ENCODE measurements around the gene IMPDH1. TPM values are rescaled to one million over a fixed set of nuclear protein-coding genes. Genes with fewer than 3 reads are reported as not detected.
A peak's percentile ranks its signal among the peaks of the same experiment; 100 is the strongest.

Gene IMPDH1
- total RNA-seq, 1 experiment from 2014 or later = 53.7 TPM

DNA sequence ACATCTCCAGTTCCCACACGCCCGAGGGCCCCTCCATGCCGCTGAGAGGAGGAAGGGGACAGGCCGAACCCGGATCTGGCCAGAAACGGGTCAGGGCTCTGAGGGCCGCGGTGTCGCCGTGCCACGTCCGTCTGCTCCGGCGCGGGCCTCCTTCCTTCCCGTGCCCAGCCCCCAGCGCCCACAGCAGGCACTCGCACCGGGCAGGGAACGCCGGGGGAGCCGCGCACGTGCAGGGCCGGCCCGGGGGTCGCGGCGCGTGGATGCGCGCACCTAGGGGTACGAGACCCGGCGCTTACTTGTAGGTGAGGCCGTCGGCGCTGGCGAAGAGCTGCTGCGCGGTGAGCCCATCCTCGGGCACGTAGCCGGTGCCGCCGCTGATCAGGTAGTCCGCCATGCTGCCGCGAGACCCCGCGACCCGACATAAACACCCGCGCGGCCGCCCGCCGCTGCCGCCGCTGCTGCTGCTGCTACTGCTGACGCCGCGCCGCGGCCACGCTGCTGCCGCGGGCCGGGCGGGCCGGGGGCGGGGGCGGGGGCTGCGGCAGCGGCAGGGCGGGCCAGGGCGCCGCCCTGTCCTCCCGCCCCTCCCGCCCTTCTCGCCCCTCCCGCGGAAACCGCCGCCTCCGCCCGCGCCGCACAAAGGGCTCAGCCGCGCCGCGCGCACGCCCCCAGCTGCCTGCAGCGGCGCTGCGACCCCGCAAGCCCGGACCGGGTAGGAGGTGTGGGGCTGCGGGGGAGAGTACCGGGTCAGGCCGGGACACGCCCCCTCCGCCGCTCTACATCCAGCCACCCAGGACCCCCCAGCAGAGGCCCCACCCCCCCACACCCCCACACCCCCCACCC lies 4.1 kb downstream of the IMPDH1 start:
- no peak for DNase-seq (ENCODE audit: low read depth)

DNA sequence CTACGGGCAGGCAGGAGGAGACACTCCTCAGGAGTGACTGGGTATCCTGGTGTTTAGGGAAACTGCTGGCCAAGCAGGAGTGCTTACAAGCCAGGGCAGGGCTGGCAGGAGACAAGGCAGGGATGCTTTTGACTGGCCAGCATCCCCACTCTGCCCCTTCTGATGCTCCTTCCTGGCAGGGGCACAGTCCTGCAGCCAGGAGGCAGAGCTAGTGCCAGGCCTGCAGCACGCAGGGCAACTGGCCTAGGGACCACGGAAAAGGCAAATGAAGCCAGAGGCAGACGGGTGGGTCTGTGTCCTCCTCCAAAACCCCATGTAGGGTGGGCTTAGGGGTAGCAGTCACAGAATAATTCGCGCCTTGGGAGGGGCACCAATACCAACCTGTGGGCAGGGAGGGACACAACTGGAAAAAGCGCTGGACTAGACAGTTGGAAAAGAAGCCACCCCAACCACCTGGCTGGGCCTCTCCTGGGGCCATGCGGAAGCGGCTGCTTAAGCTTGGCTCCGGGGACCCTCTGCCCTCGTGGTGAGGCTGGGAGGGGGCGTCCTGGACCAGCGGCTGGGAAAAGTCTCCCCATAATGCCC lies 4.8 kb downstream of the IMPDH1 start:
- DNase-seq (ENCODE audit: low read depth) = no peak

DNA sequence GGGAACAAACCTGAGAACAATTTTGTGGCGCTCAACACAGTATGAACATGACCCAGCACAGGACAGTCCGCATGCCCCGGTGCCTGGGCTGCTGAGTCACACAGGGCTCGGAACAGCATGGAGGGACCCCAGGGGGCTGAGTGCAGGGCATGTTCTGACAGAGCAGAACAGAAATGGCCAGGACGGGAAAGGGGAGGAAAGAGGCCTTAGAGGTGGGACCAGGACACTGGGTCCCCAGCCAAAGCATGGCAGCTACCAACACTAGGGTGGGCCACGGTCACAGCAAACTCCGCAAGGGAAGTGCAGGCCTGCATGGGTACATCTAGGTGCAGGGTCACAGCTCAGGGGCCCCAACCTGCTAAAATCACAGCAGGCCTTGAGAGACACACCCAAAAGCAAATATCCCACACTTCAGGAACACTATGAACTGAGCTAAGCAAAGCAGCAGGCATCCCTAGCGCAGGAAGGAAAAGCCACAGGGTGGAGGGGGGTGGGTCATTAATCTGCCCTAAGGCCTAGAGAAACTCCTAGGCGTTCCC lies 5.6 kb downstream of the IMPDH1 start:
- no peak for DNase-seq (ENCODE audit: low read depth)

DNA sequence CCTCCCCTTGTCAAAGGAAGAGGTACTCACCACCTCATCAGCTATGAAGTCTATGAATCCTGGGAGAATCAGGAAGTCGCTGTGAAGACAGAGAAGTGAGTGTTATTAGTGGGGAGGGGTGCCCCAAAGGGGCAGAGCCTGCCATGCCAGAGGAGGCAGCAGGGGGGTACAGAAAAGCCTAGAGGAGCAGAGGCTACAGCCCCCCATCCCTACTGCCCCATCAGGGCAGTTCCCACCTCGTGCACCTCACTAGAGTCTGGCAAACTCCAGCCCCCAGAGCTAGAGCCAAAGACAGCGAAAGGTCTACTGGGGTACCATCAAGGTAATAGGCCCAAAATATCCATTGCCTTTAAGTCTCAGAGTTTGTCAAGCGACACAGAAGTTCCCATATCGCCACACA lies 6.1 kb downstream of the IMPDH1 start:
- DNase-seq (ENCODE audit: low read depth) = no peak

DNA sequence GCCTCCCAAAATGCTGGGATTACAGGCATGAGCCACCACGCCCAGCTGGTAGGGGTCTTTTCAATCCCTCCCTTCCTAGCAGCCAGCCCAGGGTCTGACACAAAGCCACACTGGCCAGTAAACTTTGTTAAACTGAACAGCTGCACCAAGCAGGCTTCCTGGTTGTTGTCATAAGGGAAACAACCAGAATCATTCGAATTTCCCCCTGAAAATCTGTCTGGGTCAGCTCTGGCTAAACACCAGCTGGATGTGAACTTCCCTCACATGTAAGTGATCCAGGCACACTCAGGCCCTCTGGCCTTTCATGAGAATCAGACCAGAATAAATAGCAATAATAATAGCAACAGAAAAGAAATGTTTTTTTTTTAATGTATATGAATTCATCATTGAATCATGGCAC lies 7.4 kb downstream of the IMPDH1 start:
- DNase-seq (ENCODE audit: low read depth) = peak; percentile 50

DNA sequence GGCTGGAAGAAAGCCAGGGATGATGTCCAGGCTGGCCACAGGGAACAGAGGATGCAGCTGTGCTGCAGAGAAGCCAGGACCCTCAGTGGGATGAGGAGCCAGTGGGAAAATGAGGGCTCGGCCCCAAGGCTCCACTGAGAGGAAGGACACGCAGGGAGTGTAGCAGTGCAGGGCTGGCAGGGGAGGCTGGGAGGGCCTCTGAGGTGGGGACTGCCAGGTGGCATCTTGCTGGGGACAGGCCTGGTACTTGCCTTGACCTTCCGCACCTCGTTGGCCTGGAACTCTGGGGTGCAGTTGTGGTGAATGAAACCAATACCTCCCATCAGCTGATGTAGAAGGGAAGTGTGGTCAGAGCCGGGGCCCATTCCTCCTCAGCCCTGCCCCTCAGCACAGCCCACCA lies 9.2 kb downstream of the IMPDH1 start:
- no peak for DNase-seq (ENCODE audit: low read depth)

DNA sequence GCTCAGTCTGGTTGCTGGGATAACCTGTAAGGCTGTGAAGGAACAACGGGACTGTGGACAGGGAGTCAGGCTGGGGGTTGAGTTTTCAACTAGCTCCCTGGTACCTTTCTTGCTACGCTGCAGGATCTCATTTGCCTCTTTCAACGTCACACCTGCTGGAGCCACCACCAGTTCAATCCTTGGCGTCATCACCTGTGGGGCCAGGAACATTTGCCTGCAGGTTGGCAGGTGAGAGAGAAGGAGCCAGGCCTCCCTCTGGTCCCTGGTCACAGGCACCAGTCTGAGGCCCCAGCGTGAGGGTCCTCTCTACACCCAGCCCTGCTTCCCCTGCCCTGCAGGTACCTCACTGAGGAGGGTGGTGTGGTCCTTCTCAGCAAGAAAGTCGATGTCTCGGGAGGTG lies 9.8 kb downstream of the IMPDH1 start:
- DNase-seq (ENCODE audit: low read depth) = no peak

DNA sequence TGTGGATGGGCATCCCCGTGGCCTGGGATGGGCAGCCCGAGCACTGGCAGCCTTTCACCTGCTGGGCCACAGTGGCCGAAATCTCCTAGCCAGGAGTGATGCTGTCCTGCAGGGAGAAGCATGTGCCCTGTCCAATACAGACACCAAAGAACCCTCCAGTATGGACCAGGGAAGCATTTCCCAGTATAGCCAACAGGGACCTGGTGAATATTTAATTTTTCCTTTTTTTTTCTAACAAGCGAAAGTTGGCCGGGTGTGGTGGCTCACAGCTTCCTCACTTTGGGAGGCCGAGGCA lies 11.0 kb downstream of the IMPDH1 start:
- DNase-seq (ENCODE audit: low read depth) = no peak

DNA sequence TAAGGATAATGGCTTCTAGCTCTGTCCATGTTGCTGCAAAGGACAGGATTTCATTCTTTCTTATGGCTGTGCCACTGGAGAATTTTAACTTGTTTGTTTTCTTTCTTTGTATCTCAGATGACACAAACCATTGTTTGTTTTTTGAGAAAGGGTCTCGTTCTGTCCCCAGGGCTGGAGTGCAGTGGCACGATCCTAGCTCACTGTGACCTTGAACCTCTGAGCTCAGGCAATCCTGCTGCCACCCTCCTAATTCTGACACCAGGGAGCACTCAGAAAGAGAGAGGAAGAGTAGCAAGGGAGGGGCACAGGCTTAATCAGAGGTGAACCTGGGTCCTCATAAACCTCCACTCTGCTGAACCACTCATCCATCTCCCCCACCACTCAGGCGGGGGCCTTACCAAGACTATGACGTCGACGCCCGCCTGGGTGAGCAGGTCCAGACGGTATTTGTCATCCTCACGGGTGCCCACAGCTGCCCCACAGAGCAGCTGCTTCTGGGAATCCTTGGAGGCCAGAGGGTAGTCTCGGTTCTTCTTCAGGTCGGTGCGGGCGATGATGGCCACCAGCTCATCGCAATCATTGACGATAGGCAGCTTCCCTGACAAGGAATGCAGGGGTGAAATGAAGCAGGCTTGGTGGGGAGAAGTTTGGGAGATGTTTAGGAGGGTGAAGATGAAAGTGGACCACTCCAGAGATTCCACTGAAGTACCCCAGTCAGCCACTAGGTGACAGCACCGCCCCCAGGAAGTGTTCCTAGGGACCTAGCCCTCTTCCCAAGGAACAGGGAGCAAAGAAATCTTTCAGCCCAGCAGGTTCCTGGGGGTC lies 11.6 kb downstream of the IMPDH1 start:
- peak; percentile 48 for DNase-seq (ENCODE audit: low read depth)

DNA sequence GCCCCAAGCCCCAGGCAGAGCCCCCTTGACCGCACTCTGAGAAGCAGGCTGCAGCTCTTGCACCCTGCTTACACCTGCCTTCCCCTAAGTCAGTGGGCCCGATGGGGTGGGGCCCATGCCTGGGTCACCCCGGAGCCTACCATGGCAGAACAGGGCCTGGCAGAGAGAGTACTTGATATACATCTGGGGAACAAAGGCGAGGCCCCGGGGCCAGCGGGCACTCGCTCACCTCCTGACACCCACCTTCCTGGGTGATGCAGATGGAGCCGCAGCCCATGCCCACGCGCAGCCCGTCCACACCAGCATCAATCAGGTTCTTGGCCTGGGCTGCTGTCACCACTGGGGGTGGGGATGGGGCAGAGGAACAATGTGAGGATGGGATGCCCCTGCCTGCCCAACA lies 13.4 kb downstream of the IMPDH1 start:
- no peak for DNase-seq (ENCODE audit: low read depth)

DNA sequence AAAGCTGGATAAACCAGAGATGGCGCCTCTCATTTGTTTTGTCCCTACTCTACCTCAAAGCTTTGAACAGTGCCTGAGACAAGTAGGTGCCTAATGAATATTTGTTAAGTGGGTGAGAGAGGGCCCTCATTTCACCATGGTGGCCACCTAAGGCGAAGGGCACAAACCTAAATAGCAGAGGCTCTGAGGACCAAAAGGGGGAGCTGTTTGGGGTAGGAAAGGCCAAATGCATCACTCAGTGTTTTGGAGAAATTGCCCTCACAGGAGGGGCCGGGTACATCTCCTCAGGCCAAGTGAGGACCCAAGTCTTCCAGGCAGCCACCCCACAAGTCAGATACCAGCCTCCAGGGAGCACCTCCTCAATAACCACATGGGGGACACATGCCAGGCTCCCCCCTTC lies 14.0 kb downstream of the IMPDH1 start:
- DNase-seq (ENCODE audit: low read depth) = no peak

DNA sequence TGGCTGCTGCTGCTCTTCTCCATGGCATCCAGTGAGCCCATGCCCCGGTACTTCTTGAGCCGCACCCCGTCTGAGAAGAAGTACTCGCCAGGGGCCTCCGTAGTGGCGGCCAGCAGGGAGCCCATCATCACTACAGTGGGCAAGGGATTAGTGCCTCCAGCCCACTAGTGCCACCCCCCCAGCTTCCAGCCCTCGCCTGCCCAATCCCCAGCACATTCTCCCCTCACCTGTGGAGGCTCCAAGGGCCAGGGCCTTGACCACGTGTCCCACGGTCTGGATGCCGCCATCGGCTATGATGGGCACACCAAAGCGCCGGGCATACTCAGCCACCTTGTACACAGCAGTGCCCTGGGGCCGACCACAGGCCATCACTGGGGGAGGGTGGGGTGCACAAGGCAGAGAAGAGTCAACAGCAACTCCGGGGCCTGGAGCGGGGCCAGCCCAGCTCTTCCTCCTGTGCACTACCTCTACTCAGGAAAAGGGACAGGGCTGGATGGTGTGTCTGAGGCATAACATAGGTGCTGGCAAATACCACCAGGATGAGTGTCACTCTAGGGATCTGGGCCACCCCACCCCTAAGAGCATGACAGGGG lies 14.8 kb downstream of the IMPDH1 start:
- no peak for DNase-seq (ENCODE audit: low read depth)

DNA sequence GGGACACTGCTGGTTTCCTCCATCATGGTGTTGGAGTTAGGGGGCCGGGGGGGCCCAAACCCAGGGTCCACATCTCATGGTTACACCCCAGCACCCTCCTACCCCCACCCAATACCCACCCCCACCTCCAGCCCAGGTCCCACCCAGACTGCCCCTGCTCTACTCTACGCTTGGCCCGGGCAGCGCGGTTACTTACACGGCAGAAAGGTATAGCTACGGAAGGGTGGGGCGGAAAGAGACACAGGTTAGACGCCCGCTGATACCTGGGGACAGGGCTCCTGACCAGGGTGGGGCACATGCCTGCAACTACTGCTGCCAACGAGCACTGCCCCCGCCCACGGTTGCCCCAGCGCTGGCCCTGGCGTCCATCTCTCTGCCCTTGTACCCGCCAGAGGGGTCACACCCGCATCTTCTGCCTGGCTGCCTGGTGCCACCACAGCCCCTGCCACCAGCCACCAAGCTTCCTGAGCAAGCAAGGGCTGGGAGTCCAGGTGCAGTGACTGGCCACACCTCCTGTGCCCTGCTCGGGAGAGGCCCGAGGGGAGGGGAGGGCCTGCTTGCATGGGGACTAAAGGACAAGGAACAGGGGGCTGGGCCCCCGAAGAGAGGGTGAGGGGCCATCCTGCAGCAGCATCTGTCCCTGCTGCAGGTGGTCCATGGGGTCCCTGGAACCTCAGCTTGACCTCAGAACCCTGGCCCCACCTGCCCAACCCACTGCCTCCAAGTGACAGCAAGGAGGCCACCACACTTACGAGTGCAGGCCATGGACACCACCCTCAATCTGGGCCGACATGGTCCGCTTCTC lies 16.1 kb downstream of the IMPDH1 start:
- DNase-seq (ENCODE audit: low read depth) = no peak

DNA sequence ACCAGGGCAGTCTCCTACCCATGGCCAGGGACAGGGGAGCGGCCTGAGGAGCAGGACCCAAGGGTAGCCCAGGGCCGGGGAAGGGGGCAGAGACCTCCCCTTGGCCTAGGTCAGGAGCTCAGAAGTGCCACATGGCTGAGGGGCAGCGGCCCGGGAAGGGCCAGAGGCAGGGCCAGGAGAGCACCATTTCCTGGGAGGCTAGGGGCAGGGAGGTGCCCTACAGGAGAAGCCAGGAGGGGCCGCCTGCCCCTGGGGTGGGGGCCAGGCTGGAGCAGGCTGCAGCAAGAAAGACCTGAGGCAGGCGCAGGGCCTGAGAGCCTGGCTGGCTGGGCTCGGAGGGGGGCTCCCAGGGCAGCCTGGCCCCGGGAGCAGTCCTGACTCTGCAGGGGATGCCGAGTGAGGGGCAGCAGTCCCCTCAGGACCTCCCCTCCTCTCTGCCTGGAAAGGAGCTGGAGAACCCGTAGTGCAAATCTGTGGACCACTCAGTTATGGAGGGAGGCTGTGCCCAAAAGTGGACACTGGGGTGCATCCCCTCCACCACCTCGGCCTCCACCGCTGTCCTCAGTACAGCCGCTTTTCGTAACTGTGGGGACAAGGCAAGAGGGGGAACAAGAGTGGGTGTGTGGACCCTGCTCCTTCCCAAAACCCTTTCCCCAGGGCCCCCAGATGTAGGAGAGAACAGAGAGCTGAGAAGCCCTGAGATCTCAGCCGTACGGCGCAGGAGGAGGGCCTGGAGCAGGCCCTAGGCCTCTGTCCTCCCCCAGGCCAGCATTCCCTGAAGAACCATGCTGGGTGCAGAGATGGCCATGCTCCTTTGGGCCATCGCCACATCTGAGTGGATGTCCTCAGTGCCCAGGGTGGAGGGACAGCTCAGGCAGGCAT lies 17.1 kb downstream of the IMPDH1 start:
- no peak for DNase-seq (ENCODE audit: low read depth)

DNA sequence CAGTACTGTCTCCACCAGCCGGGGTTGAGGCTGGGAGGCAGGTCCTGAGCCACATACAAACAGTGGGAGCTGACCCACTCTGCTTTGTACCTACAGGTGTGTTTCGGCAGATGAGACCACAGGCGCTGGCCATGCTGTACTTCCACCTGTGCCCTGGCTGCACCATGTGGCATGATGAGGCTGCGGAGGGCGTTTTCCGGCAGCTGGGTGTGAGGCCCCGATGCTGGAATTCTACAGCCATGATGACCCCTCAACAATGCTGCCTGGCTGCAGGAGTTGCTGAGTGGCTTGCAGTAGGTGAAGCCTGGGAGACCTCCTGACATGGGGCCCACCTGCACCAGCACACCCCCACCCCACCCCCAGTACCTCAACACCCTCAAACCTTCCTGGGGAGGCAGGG lies 18.0 kb downstream of the IMPDH1 start:
- DNase-seq (ENCODE audit: low read depth) = no peak

DNA sequence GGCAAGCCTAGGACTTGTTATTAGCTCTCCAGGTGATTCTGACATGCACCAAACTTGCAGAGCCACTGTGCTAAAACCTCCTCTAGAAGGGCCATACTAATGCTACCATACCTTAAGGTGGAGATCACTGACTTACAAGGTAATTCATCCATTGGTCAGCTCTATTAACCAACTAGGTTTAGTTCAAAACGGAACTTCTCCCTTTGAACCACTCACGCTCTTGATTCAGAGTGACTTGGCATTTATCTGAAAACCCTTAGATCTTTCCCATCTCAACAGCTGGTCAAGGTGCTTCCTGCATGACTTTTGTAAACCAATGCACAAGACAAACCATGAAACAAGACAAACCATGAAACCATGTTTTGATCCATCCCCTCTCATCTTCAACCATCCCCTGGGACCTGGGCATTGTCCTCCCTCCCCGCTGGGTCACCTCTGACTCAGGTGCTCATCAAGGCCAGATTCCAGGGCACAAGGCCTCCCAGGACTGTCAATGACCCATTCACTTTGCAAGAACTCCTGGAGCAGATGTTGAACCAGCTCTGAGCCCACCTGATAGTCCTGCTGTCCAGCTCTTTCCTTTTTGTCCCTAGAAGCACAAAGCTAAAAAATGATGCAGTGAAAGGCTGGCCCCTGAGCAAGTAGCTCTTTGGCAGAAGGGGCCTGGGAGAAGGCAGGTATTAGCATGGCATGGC lies 18.8 kb downstream of the IMPDH1 start:
- DNase-seq (ENCODE audit: low read depth) = no peak

DNA sequence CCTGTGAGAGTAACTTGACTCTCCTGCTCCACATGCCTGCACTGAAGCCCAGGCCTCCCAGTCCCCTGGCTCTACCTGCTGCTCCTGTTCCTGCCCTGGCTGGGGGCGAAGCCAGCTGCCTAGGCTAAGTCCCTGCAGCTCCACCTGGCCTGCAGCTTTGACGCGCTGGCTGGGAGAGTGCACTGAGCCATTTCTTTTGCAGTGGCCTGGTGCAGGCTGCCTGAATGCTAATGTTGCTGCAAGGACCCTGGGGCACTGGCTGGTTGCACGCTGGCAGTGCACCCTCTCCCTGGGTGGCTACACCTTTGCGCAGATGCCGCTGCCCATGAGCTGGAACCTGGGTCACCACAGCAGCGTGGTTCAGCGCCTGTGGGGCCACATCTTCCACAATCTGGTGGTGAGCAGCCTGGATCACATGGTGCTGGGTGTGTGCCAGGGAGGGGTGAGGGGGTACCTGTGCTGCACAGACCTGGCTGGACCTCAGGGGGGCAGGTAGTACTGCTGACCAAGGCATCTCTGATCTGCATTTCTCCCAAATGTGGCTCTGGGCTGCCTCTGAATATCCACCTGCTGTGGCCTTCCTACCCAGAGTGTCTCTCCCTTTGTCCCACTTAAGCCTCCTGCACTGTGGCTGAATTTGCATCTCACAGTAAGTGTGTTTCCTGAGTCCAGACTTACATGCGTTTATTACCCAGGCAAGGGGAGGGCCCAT lies 20.0 kb downstream of the IMPDH1 start:
- no peak for DNase-seq (ENCODE audit: low read depth)

DNA sequence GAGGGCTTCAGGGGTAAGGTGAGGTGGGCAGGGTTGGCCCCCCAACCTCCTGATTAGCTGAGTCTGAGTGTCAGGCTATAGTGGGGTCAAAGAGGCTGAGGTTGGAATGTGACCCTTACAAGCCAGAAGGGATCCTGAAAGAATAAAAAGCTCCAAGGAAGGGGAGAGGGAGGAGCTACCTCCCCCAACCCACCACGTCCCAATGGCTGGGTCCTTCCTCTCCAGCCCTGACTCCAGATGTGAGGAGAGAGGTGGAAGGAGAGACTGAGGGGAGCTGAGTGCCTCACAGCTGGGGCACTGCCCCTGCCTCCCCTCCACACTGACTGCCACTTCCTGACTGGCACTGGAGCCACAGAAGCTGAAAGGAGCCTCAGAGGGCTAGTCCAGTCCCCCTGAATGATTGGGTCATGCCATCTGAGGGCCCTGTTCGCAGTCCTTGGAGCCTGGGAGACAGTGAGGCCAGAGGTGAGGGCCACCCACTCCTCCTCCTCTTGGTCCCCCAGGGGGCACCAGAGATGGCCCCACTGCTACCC lies 20.6 kb downstream of the IMPDH1 start:
- no peak for DNase-seq (ENCODE audit: low read depth)

DNA sequence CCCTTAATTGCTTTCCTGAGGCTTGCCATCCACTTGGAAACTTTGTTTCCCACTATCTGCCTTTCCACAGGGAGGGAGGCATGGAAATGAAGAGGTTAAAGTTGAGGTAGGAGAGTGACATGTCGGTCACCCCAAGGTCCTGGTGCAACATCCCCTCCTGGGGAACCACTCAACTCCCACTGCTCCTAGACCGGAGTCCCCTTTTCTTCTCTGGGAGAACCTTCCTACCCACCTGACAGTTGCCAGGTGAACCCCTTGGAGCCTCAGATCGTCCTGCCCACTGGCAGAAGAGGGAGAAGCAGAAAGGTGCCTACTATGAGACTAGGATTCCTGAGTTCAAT lies 21.7 kb downstream of the IMPDH1 start:
- no peak for DNase-seq (ENCODE audit: low read depth)
